OCI-LY1 (cell line): Measurements from ENCODE around the gene FRRS1.
A peak's percentile ranks its signal among the peaks of the same experiment; 100 is the strongest.

Source experiments
- CTCF ChIP-seq: fragments of 200-600 bp; sonication (generic), shearing (Covaris generic); IDR thresholded peaks from 2 replicates; pipeline ENCODE4 v1.5.1; 2017; ENCODE audit warnings: mild to moderate bottlenecking, antibody characterized with exemption, low read length, moderate library complexity, mixed read lengths
- EZH2 ChIP-seq: fragments of 200-600 bp; sonication (generic), shearing (Covaris generic); IDR thresholded peaks from 2 replicates; pipeline ENCODE4 v1.8.0; 2017; ENCODE audit warnings: borderline replicate concordance, mixed run types, mild to moderate bottlenecking, antibody characterized with exemption, low read length, moderate library complexity, mixed read lengths

GRCh38 chr1:99728494-99729235 is 37.8 kb downstream of the FRRS1 start:
- TF ChIP-seq CTCF: peak; percentile 56
- TF ChIP-seq EZH2: no peak
